Stimulated activated CD8-positive, alpha-beta memory T cell treated with anti-CD3 and anti-CD28 coated beads, Interleukin-15, amount 100 ng/mL, for 48 hours (primary cell): ENCODE data around the gene GPR152.
"Not testable (repeated sequence)": the region's sequence is repeated elsewhere in the genome, so short reads cannot be mapped to it uniquely, and the experiment has no call there.

Source experiments
- DNase-seq, 2 donors: peaks; one replicate each; pipeline ENCODE4 v3.0.0-alpha.2; 2020; ENCODE audit warnings: low read depth in 2 of 2

GPR152 gene

GRCh38 chr11:67466367-67466766, 13.8 kb upstream of the GPR152 start:
- DNase-seq, result no peak

GRCh38 chr11:67465530-67465929, 13.0 kb upstream of the GPR152 start:
- not testable (repeated sequence) for DNase-seq

GRCh38 chr11:67465189-67465510, 12.6 kb upstream of the GPR152 start:
- DNase-seq, result no peak

GRCh38 chr11:67464411-67465188, 12.1 kb upstream of the GPR152 start:
- DNase-seq, result peak; percentile 88

- DNase-seq, result no peak
Measured at GRCh38 chr11:67463680-67464410, 11.3 kb upstream of the GPR152 start.

- no peak for DNase-seq
Measured at GRCh38 chr11:67463186-67463585, 10.7 kb upstream of the GPR152 start.

- DNase-seq, result no peak
Measured at GRCh38 chr11:67458266-67458665, 5.7 kb upstream of the GPR152 start.

GRCh38 chr11:67457453-67457852, 4.9 kb upstream of the GPR152 start:
- no peak for DNase-seq

- no peak for DNase-seq
Measured at GRCh38 chr11:67456068-67456705, 3.7 kb upstream of the GPR152 start.

- DNase-seq, result no peak
Measured at GRCh38 chr11:67455054-67455453, 2.5 kb upstream of the GPR152 start, which contains the start of gene CABP4. Gene CABP4, plus strand, starts transcription at chr11:67455354. Its CDS starts 70 bp downstream, at chr11:67455424.

- no peak for DNase-seq
Measured at GRCh38 chr11:67453816-67454732, 1.5 kb upstream of the GPR152 start.

GRCh38 chr11:67451658-67451976, 912 bp downstream of the GPR152 start:
- DNase-seq, result no peak

GRCh38 chr11:67450796-67451657, 1.5 kb downstream of the GPR152 start:
- no peak for DNase-seq

GRCh38 chr11:67449116-67449844, 3.2 kb downstream of the GPR152 start:
- DNase-seq, result no peak

GRCh38 chr11:67448220-67448609, 4.3 kb downstream of the GPR152 start:
- no peak for DNase-seq

- DNase-seq, result no peak
Measured at GRCh38 chr11:67445515-67445914, 7.0 kb downstream of the GPR152 start.

- DNase-seq, result no peak
Measured at GRCh38 chr11:67442504-67443404, 9.8 kb downstream of the GPR152 start.

- DNase-seq, result no peak
Measured at GRCh38 chr11:67441731-67442351, 10.7 kb downstream of the GPR152 start.

GRCh38 chr11:67441098-67441563, 11.4 kb downstream of the GPR152 start:
- no peak for DNase-seq
